ENCODE results near the gene KCNJ5.

The KCNJ5 gene

GRCh38 chr11:128865490-128865889 is 25.7 kb upstream of the KCNJ5 start:
- H3K36me3 ChIP-seq (ENCODE audit: insufficient read depth, low read length), result no peaks in the 10 kb centered on the region
- H3K4me3 ChIP-seq (ENCODE audit: low read depth in 1 of 2, low read length in 2 of 2), result no peak overlapping the region
- H3K4me1 ChIP-seq (ENCODE audit: insufficient read depth, low read length), result no peaks in the 10 kb centered on the region
- ATAC-seq (ENCODE audit: insufficient read depth, low read depth) (no peak), DNase-seq (no peak)
- H3K27me3 ChIP-seq (ENCODE audit: insufficient read depth, low read length, poor library complexity), result no peaks in the 10 kb centered on the region
- H3K9ac ChIP-seq (ENCODE audit: low read depth, low read length), result no peak overlapping the region
- H3K79me2 ChIP-seq (ENCODE audit: insufficient read depth, low read length), result no peaks in the 10 kb centered on the region
- H2AFZ ChIP-seq (ENCODE audit: low read depth, low read length), result no peak overlapping the region
- TF ChIP-seq CTCF (IDR thresholded peaks at IDR 0.05; ENCODE audit: borderline replicate concordance, extremely low read depth, low read length, poor library complexity, severe bottlenecking), result no peak
- no peak for TF ChIP-seq EZH2 (IDR thresholded peaks at IDR 0.05; ENCODE audit: borderline replicate concordance, low read depth, low read length, severe bottlenecking)
- no peak overlapping the region for H3K4me2 ChIP-seq (ENCODE audit: insufficient read depth, low read length)
- no peaks in the 10 kb centered on the region for H3K9me3 ChIP-seq (ENCODE audit: insufficient read depth, low read length, severe bottlenecking)
- no peak overlapping the region for H3K27ac ChIP-seq (ENCODE audit: low read length)
- no peaks in the 10 kb centered on the region for H4K20me1 ChIP-seq (ENCODE audit: insufficient read depth, low read length)

- no peak within 1 kb of the TSS for H2AFZ ChIP-seq (ENCODE audit: low read depth, low read length)
- H3K27ac ChIP-seq (ENCODE audit: low read length), result no peak within 1 kb of the TSS
- H3K9ac ChIP-seq (ENCODE audit: low read depth, low read length), result no peak within 1 kb of the TSS
- no peaks in the 10 kb centered on the region for H3K79me2 ChIP-seq (ENCODE audit: insufficient read depth, low read length)
- H3K4me1 ChIP-seq (ENCODE audit: insufficient read depth, low read length), result peaks cover 3% of the 10 kb centered on the region; the same call in 1 of the 2 replicates
- TF ChIP-seq CTCF (IDR thresholded peaks at IDR 0.05; ENCODE audit: borderline replicate concordance, extremely low read depth, low read length, poor library complexity, severe bottlenecking) (no peak), EZH2 (IDR thresholded peaks at IDR 0.05; ENCODE audit: borderline replicate concordance, low read depth, low read length, severe bottlenecking) (no peak)
- no peak within 1 kb of the TSS for H3K4me3 ChIP-seq (ENCODE audit: low read depth in 1 of 2, low read length in 2 of 2)
- no peak for DNase-seq
- H3K36me3 ChIP-seq (ENCODE audit: insufficient read depth, low read length), result no peaks in the 10 kb centered on the region
- H3K27me3 ChIP-seq (ENCODE audit: insufficient read depth, low read length, poor library complexity), result no peaks in the 10 kb centered on the region
- peak; percentile 36; the same call in 1 of the 3 replicates for ATAC-seq (ENCODE audit: insufficient read depth, low read depth)
- no peaks in the 10 kb centered on the region for H4K20me1 ChIP-seq (ENCODE audit: insufficient read depth, low read length)
- H3K9me3 ChIP-seq (ENCODE audit: insufficient read depth, low read length, severe bottlenecking), result no peaks in the 10 kb centered on the region
- no peak within 1 kb of the TSS for H3K4me2 ChIP-seq (ENCODE audit: insufficient read depth, low read length)
Measured at GRCh38 chr11:128867277-128867676, 23.9 kb upstream of the KCNJ5 start, which contains the start of gene KCNJ1. KCNJ1 (minus strand) TSS chr11:128867296; CDS start chr11:128840243, 27,053 bp downstream.

DNA sequence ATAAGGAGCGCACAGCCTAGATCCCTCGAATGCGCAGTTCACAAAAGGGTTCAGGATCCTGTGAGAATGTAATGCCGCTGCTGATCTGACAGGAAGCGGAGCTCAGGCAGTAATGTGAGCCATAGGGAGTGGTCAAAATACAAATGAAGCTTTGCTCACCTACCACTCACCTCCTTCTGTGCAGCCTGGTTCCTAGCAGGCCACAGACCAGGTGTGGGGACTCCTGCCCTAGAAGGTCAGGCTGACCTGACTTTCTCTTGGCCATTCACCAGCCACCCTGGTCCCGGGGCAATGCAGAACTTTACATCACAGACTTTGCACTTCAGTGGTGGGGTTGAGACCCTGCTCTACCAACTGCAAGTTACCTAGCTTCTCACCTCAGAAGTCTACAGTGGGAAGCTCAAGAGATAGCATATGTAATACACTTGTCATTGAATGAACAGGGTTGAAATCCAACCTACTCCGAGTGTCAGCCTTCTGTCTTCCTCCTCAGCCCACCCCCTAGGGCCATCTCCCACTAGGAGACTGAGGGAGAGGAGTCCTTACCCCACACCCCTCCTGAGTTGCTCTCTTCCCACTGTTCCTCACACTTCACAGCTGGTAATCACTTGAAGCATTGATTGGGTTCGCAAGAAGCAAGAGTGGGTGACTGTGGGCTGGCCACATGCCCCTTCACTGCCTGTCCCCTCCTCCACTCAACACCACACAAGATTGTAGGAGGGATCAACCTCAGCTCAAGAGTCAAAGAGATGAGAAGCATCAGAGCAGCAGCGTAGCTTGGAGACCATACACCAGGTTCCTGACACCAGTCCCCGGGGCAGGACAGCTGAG is 22.1 kb upstream of the KCNJ5 start:
- Histone ChIP-seq H2AFZ (ENCODE audit: low read depth, low read length) (no peak overlapping the region), H3K4me1 (ENCODE audit: insufficient read depth, low read length) (peaks cover 15% of the 10 kb centered on the region), H3K27me3 (ENCODE audit: insufficient read depth, low read length, poor library complexity) (peaks cover 4% of the 10 kb centered on the region), H3K36me3 (ENCODE audit: insufficient read depth, low read length) (no peaks in the 10 kb centered on the region), H3K9ac (ENCODE audit: low read depth, low read length) (no peak overlapping the region), H4K20me1 (ENCODE audit: insufficient read depth, low read length) (no peaks in the 10 kb centered on the region), H3K79me2 (ENCODE audit: insufficient read depth, low read length) (no peaks in the 10 kb centered on the region), H3K27ac (ENCODE audit: low read length) (no peak overlapping the region), H3K4me3 (ENCODE audit: low read depth in 1 of 2, low read length in 2 of 2) (no peak overlapping the region), H3K9me3 (ENCODE audit: insufficient read depth, low read length, severe bottlenecking) (no peaks in the 10 kb centered on the region), H3K4me2 (ENCODE audit: insufficient read depth, low read length) (no peak overlapping the region)
- TF ChIP-seq CTCF (IDR thresholded peaks at IDR 0.05; ENCODE audit: borderline replicate concordance, extremely low read depth, low read length, poor library complexity, severe bottlenecking), result no peak
- no peak for TF ChIP-seq EZH2 (IDR thresholded peaks at IDR 0.05; ENCODE audit: borderline replicate concordance, low read depth, low read length, severe bottlenecking)
- ATAC-seq (ENCODE audit: insufficient read depth, low read depth) (peak; percentile 37), DNase-seq (no peak)
